BE2C (cell line): ENCODE data around the gene TENM4.

Source experiments
- DNase-seq: peaks from one replicate; pipeline ENCODE4 v3.0.0-alpha.2; 2020
- H3K27me3 ChIP-seq: fragments of 250-450 bp; sonication (Bioruptor Pico); 2 replicates; pipeline ENCODE4 v1.5.1; 2020; ENCODE audit warnings: mild to moderate bottlenecking
- H3K36me3 ChIP-seq: fragments of 250-450 bp; sonication (Bioruptor Pico); 2 replicates; pipeline ENCODE4 v1.5.1; 2020; ENCODE audit warnings: mild to moderate bottlenecking
- H3K4me1 ChIP-seq: fragments of 250-450 bp; sonication (Bioruptor Pico); 2 replicates; pipeline ENCODE4 v1.5.1; 2020
- H3K4me3 ChIP-seq: 2 replicates; pipeline ENCODE4 v1.5.1; 2011; ENCODE audit warnings: low read depth, low read length
- H3K9me3 ChIP-seq: fragments of 250-450 bp; sonication (Bioruptor Pico); 2 replicates; pipeline ENCODE4 v1.5.1; 2020
- CTCF ChIP-seq: IDR thresholded peaks from 2 replicates; pipeline ENCODE4 v1.5.1; 2012; ENCODE audit warnings: mild to moderate bottlenecking, low read depth, low read length

TENM4 gene

GRCh38 chr11:79285756-79286155, 155.1 kb downstream of the TENM4 start:
- Histone ChIP-seq H3K4me1 (no peaks in the 10 kb centered on the region), H3K4me3 (no peak overlapping the region)
- TF ChIP-seq CTCF = no peak

GRCh38 chr11:79276736-79277325, 164.0 kb downstream of the TENM4 start:
- H3K36me3 ChIP-seq = no peaks in the 10 kb centered on the region
- no peaks in the 10 kb centered on the region for H3K9me3 ChIP-seq
- H3K27me3 ChIP-seq = no peaks in the 10 kb centered on the region
- no peak for TF ChIP-seq CTCF
- no peak for DNase-seq
- no peaks in the 10 kb centered on the region for H3K4me1 ChIP-seq
- no peak overlapping the region for H3K4me3 ChIP-seq

More at GRCh38 chr11:79285756-79286155, 155.1 kb downstream of the TENM4 start:
- no peaks in the 10 kb centered on the region for H3K36me3 ChIP-seq
- no peaks in the 10 kb centered on the region for H3K9me3 ChIP-seq
- DNase-seq = no peak
- no peaks in the 10 kb centered on the region for H3K27me3 ChIP-seq

- no peak for TF ChIP-seq CTCF
These were observed 166.0 kb downstream of the TENM4 start for GRCh38 chr11:79274636-79275331.

GRCh38 chr11:79273781-79274180, 167.0 kb downstream of the TENM4 start:
- Histone ChIP-seq H3K4me3 (no peak overlapping the region), H3K4me1 (no peaks in the 10 kb centered on the region), H3K27me3 (no peaks in the 10 kb centered on the region), H3K9me3 (no peaks in the 10 kb centered on the region), H3K36me3 (no peaks in the 10 kb centered on the region)
- TF ChIP-seq CTCF = no peak
- no peak for DNase-seq

More at GRCh38 chr11:79274636-79275331, 166.0 kb downstream of the TENM4 start:
- Histone ChIP-seq H3K27me3 (no peaks in the 10 kb centered on the region), H3K4me3 (no peak overlapping the region), H3K36me3 (no peaks in the 10 kb centered on the region), H3K4me1 (no peaks in the 10 kb centered on the region), H3K9me3 (no peaks in the 10 kb centered on the region)
- no peak for DNase-seq

GRCh38 chr11:79269611-79270307, 171.1 kb downstream of the TENM4 start:
- Histone ChIP-seq H3K27me3 (no peaks in the 10 kb centered on the region), H3K4me3 (no peak overlapping the region), H3K36me3 (no peaks in the 10 kb centered on the region), H3K4me1 (no peaks in the 10 kb centered on the region), H3K9me3 (no peaks in the 10 kb centered on the region)
- no peak for TF ChIP-seq CTCF
- no peak for DNase-seq

- H3K36me3 ChIP-seq = no peaks in the 10 kb centered on the region
- H3K4me1 ChIP-seq = no peaks in the 10 kb centered on the region
- H3K4me3 ChIP-seq = no peak overlapping the region
- H3K9me3 ChIP-seq = no peaks in the 10 kb centered on the region
- TF ChIP-seq CTCF = no peak
- DNase-seq = no peak
- H3K27me3 ChIP-seq = no peaks in the 10 kb centered on the region
These were observed 174.4 kb downstream of the TENM4 start for GRCh38 chr11:79266396-79266795.
